ENCODE results near the gene CCDC92. TPM values are rescaled to one million over a fixed set of nuclear protein-coding genes. Genes with fewer than 3 reads are reported as not detected.

CCDC92 gene
- total RNA-seq, 2 donors from 2014 or later, result 34.4 to 39.2 TPM

- no peak for DNase-seq (ENCODE audit: low spot score)
- no peak overlapping the region for H3K4me3 ChIP-seq
- no peaks in the 10 kb centered on the region for H3K36me3 ChIP-seq
- H3K9me3 ChIP-seq, result no peaks in the 10 kb centered on the region
- H3K27me3 ChIP-seq, result no peaks in the 10 kb centered on the region
- no peaks in the 10 kb centered on the region for H3K4me1 ChIP-seq
- TF ChIP-seq CTCF (IDR thresholded peaks at IDR 0.05), result no peak
- no peak overlapping the region for H3K27ac ChIP-seq
These were observed 81.0 kb downstream of the CCDC92 start for GRCh38 chr12:123891516-123892179.

- H3K27me3 ChIP-seq, result no peaks in the 10 kb centered on the region
- no peak for TF ChIP-seq CTCF (IDR thresholded peaks at IDR 0.05)
- no peak for DNase-seq (ENCODE audit: low spot score)
These were observed 81.6 kb downstream of the CCDC92 start for GRCh38 chr12:123891011-123891410.

GRCh38 chr12:123890536-123890902 lies 82.1 kb downstream of the CCDC92 start:
- no peak overlapping the region for H3K27ac ChIP-seq
- H3K4me3 ChIP-seq, result no peak overlapping the region
- H3K27me3 ChIP-seq, result no peaks in the 10 kb centered on the region
- H3K4me1 ChIP-seq, result no peaks in the 10 kb centered on the region
- H3K9me3 ChIP-seq, result no peaks in the 10 kb centered on the region
- TF ChIP-seq CTCF (IDR thresholded peaks at IDR 0.05), result no peak
- DNase-seq (ENCODE audit: low spot score), result no peak
- H3K36me3 ChIP-seq, result no peaks in the 10 kb centered on the region

More at GRCh38 chr12:123891011-123891410, 81.6 kb downstream of the CCDC92 start:
- no peak overlapping the region for H3K4me3 ChIP-seq
- no peak overlapping the region for H3K27ac ChIP-seq
- H3K4me1 ChIP-seq, result no peaks in the 10 kb centered on the region
- no peaks in the 10 kb centered on the region for H3K9me3 ChIP-seq
- no peaks in the 10 kb centered on the region for H3K36me3 ChIP-seq

- no peaks in the 10 kb centered on the region for H3K9me3 ChIP-seq
- no peaks in the 10 kb centered on the region for H3K27me3 ChIP-seq
- DNase-seq (ENCODE audit: low spot score), result no peak
- H3K4me1 ChIP-seq, result no peaks in the 10 kb centered on the region
- no peaks in the 10 kb centered on the region for H3K36me3 ChIP-seq
- H3K4me3 ChIP-seq, result no peak overlapping the region
- TF ChIP-seq CTCF (IDR thresholded peaks at IDR 0.05), result no peak
- no peak overlapping the region for H3K27ac ChIP-seq
These were observed 82.6 kb downstream of the CCDC92 start for GRCh38 chr12:123889848-123890535.

- TF ChIP-seq CTCF (IDR thresholded peaks at IDR 0.05), result no peak
- Histone ChIP-seq H3K36me3 (no peaks in the 10 kb centered on the region), H3K9me3 (peaks cover 0 to 6% of the 10 kb centered on the region in 2 donors), H3K4me3 (no peak overlapping the region), H3K4me1 (no peaks in the 10 kb centered on the region), H3K27ac (no peak overlapping the region), H3K27me3 (no peaks in the 10 kb centered on the region)
- no peak for DNase-seq (ENCODE audit: low spot score)
These were observed 83.6 kb downstream of the CCDC92 start for GRCh38 chr12:123888989-123889388.

Measured in right atrium auricular region (tissue), 2 donors.